HG02588 (cell line): Measurements from ENCODE around the gene KLHDC2.
A peak's percentile ranks its signal among the peaks of the same experiment; 100 is the strongest.
"Not testable (repeated sequence)": the region's sequence is repeated elsewhere in the genome, so short reads cannot be mapped to it uniquely, and the experiment has no call there.

Experiments
- ATAC-seq: cut with Tn5 transposase; IDR thresholded peaks from one replicate; pipeline ENCODE4 v1.9.1; 2021; ENCODE audit warnings: mild to moderate bottlenecking, moderate library complexity; ENCODE audit not compliant: unreplicated experiment

KLHDC2 gene

GRCh38 chr14:49767571-49768300, at the start of gene KLHDC2:
Gene KLHDC2 (plus strand): TSS chr14:49768153. CDS start chr14:49768469, 316 bp downstream.
- peak; percentile 94 for ATAC-seq

GRCh38 chr14:49720744-49721143, 47.2 kb upstream of the KLHDC2 start:
- ATAC-seq = no peak

GRCh38 chr14:49721733-49722435, 46.1 kb upstream of the KLHDC2 start:
- not testable (repeated sequence) for ATAC-seq

- no peak for ATAC-seq
Measured at GRCh38 chr14:49727171-49727570, 40.8 kb upstream of the KLHDC2 start.

- ATAC-seq = no peak
Measured at GRCh38 chr14:49732896-49733295, 35.1 kb upstream of the KLHDC2 start.

GRCh38 chr14:49733836-49734235, 34.1 kb upstream of the KLHDC2 start:
- no peak for ATAC-seq

- ATAC-seq = not testable (repeated sequence)
Measured at GRCh38 chr14:49735669-49736068, 32.3 kb upstream of the KLHDC2 start.

GRCh38 chr14:49745191-49745590, 22.8 kb upstream of the KLHDC2 start:
- ATAC-seq = no peak

- not testable (repeated sequence) for ATAC-seq
Measured at GRCh38 chr14:49746476-49746875, 21.5 kb upstream of the KLHDC2 start.

- ATAC-seq = no peak
Measured at GRCh38 chr14:49754570-49755097, 13.3 kb upstream of the KLHDC2 start.

GRCh38 chr14:49755378-49755777, 12.6 kb upstream of the KLHDC2 start:
- ATAC-seq = no peak

GRCh38 chr14:49761839-49762551, 6.0 kb upstream of the KLHDC2 start:
- ATAC-seq = no peak

- no peak for ATAC-seq
Measured at GRCh38 chr14:49766839-49767238, 1.1 kb upstream of the KLHDC2 start.

GRCh38 chr14:49767270-49767570, 733 bp upstream of the KLHDC2 start:
- no peak for ATAC-seq

- peak; percentile 26 for ATAC-seq
Measured at GRCh38 chr14:49768301-49769121, 558 bp downstream of the KLHDC2 start.

GRCh38 chr14:49769171-49769570, 1.2 kb downstream of the KLHDC2 start:
- no peak for ATAC-seq

GRCh38 chr14:49769581-49770211, 1.7 kb downstream of the KLHDC2 start:
- no peak for ATAC-seq

GRCh38 chr14:49770212-49770817, 2.4 kb downstream of the KLHDC2 start:
- no peak for ATAC-seq

- not testable (repeated sequence) for ATAC-seq
Measured at GRCh38 chr14:49771691-49772090, 3.7 kb downstream of the KLHDC2 start.

GRCh38 chr14:49774106-49774505, 6.2 kb downstream of the KLHDC2 start:
- no peak for ATAC-seq
